AG08395 (cell line): ENCODE measurements around the gene MRM2.

Experiments
- DNase-seq: peaks from one replicate; pipeline ENCODE4 v3.0.0; 2012; ENCODE audit warnings: mixed read lengths, low spot score

The MRM2 gene

DNA sequence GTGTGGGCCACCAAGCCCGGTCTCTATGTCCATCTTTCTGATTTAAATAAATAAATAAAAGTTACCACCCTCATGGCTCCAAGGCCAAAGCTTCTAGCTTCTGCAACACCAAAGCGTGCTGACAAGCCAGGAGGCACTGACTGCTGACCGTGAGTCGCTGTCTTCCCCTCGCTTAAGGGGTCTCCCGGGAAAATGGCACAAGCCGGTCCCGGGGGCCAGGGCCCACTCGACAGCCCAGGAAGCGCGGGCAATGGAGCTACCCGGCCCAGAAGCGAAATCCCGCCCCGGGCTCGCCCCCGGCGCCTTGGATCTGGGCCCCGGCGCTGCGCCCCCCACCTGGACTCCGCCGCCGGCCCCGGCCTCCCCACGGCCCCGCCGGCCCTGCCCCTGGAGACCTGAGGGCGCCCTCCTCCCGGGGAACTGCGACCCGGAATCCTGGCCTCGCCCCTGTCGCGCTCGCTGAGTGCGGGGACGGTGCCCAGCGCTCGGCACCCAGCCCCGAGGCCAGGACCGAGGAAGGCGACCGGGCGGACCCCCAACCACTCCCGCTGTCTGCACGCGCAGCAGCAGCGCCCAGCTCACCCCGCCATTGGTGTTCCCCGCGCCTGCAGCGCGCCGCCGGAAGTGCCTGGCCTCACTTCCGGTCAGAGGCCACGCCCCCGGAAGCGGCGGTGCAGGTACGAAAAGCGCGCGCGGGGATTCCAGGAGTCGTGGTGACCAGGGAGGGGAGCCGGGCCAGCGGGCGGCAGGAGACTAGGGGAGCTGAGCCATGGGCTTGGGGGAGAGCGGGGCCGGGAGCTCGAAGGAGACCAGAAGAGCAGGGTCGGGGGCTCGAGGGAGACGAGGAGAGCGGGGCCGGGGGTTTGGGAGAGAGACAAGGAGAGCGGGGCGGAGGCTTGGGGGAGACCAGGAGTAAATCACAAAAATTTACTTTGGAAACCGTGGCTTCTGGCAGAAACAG lies at the start of gene MRM2, which contains the start of gene NUDT1:
TSS of gene MRM2 (minus strand) at position 626 of the 961 bp plus-strand sequence. CDS start at position 590, 36 bp downstream.
TSS of gene NUDT1 (plus strand) at position 647 of the 961 bp plus-strand sequence. CDS start 2,349 bp downstream, outside the sequence.
- DNase-seq, result peak; percentile 85

DNA sequence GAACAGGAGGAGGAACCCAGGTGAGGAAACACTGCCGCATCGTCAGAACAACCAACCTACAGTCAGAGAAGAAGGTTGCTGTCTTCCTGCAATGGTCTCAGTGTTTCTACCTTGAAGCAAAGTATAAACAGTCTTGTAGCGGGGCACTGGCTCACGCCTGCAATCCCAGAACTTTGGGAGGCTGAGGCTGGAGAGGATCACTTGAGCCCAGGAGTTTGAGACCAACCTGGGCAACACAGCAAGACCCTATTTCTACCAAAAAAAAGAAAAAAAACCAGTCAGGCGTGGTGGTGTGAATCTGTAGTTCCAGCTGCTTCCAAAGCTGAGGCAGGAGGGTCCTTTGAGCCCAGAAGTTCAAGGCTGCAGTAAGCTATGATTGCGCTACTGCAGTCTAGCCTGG lies 48.9 kb upstream of the MRM2 start:
- DNase-seq, result no peak

DNA sequence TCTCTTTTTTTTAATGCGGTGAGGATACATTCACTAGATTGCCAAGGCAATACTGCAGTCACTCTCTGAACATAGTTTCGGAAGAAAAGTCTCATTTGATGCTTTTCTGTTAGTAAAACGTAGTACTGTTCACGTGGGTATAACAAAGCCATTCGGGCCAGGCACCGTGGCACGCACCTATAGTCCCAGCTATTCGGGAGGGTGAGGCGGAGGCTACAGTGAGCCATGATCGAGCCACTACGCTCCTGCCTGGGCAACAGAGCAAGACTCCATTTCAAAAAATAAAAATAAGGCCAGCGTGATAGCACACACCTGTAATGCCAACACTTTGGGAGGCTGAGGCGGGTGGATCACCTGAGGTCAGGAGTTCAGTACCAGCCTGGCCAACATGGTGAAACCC lies 47.6 kb upstream of the MRM2 start:
- DNase-seq, result no peak

DNA sequence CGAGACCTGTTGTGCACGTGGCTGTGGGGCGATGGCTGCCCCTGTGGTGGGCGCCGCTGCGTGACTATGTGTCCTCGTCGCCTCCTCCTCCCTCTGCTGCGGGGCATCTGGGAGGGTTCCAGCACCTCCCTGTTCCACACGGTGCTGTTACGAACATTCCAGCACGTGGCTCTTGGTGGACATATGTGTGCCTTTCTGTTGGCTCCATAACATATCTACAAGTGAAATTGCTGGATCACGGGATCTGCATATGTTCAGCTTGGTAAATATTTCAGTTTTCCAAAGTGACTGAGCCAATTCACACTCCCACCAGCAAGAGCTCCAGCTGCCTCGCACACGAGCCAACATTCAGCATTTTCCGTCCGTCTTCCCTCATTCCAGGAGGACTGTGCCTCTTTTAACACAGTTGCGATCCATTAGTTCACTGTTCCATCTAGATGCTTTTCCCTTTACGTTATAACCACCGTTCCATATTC lies 47.1 kb upstream of the MRM2 start:
- peak; percentile 15 for DNase-seq

DNA sequence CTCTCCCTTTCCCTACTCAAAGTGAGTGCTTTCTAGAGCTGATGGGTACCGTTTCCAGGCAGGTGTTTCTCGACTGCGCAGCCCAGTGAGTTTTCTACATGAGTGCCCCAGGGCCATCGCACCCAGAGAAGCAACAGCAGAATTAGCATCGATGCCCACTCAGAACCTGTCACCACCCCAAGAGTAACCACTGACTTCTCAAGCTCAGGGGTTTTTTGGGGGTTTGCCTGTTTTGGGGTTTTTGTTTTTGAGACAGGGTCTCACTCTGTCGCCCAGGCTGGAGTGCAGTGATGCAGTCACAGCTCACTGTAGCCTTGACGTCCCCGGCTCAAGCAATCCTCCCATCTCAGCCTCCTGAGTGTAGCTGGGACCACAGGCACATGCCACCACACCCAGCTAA lies 46.5 kb upstream of the MRM2 start:
- no peak for DNase-seq

DNA sequence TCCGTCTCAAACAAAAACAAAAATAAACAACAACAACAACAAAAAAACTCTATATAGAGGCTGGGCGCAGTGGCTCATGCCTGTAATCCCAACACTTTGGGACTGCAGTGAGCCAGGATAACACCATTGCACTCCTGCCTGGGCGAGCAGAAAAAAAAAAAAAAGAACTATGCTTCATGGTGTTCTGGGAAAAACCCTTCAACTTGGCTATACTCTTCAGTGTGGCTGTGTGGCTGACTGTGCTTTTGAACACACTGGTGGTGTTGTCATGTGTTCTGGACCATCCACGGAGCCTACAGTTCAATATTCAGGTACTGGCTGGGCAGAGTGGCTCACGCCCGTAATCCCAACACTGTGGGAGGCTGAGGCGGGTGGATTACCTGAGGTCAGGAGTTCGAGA lies 45.7 kb upstream of the MRM2 start:
- DNase-seq, result no peak

DNA sequence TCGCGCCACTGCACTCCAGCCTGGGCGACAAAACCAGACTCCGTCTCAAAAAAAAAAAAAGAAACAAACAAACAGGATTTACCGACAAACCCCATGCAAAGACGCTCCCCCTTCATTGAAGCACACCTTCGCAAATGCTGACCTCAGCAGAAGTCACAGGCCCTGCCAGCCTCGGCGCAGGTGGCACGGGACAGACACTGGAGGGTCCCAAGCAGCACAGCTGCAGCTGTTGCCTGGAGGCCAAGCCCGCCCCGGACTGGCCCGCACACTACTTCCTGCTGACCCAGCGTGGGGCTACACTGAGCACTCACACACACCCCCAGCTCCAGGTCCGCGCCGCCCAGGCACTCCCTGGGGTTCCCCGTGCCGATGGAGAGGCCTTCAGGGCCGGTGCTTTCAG lies 41.1 kb upstream of the MRM2 start:
- DNase-seq, result no peak

DNA sequence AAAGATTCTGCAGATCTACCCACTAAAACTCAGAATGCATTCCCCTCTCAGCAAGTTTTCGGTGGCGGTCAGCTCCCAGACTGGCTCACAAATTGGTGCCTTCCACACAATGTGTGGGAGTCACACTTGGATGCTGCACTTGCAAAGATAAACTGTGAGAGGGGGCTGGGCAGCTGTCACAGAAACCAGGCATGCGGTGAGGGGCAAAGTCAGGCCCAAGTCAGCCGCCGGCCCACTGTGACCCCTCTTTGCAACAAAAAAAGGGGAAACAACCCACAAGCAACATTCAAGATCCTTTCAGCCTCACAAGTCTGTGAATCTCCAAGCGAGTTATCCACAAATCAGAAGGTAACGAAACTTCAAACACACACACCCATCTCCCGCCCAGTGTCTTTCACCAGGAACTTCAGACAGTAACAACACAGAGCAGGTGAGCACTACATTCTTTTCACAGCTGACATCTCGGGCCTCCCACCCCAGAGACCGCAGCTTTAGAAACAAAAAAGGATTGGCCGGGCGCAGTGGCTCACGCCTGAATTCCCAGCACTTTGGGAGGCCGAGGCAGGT lies 40.3 kb upstream of the MRM2 start:
- peak; percentile 15 for DNase-seq

DNA sequence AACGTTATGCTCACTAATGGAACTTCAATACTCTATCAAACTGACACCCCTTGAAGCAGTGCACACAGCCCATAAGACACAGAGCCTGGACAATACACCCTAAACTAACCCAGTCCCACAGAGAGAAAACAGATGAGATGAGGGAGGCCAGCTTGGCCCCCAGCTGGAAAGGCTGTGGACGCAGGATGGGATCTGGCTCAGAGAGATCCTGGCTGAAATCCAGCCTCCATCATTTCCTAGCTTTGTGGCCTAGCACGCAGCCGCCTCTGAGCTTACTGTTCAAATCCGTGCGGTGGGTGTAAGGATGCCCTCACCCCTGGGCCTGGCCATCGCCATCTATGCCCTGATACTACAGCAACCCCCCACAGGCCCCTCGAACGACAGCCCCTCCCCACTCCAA lies 39.5 kb upstream of the MRM2 start:
- peak; percentile 68 for DNase-seq

DNA sequence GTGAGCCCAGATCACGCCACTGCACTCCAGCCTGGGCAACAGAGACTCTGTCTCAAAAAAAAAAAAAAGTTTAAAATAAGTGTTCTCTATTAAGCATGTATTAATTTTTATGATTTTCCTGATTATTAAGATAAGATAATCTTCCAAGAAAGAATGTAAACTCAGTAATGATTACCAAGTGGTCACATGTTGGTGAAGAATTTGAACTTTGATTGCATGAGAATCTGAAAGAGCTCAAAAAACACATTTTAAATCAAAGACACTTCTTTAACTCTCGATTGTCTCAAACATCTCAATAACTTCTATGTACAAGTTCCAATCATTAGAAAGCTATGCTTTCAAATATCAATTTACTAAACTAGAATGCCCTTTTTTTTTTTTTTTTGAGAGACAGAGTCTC lies 38.4 kb upstream of the MRM2 start:
- no peak for DNase-seq

DNA sequence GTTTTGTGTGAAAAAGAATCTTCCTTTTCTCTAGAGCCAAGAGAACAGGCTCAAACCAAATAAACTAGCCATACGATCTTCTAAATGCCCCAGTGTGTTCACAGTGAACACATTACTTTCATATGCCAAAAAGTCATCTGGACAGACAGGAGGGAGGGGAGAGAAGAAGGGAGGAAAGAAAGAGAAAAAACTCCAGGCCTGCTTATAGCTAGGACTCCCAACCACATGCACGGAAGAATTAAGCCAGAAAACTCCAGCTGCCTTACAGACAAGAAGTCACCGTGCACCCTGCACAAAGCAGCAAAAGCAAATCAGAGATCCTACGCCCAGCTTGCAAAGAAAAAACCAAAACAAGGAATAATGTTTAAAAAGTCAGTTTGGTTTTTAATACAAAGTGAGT lies 37.9 kb upstream of the MRM2 start:
- DNase-seq, result no peak

DNA sequence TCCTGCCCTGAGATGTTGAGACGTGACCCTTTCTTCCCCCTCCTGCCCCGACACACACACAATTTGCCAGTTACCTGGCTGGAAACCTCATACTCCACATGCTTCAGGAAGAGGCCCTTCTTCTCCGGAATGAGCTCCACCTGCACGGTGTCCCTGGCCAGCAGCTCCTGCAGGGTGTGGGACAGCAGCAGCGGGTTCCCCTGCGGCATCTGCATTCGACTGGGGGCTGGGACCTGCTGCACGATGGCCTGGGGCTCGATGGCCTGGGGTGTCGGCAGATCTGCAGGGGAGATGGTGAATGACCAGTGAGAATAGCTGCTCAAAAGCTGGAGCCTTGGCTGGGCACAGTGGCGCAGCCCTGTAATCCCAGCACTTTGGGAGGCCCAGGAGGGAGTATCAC lies 36.0 kb upstream of the MRM2 start:
- DNase-seq, result no peak

DNA sequence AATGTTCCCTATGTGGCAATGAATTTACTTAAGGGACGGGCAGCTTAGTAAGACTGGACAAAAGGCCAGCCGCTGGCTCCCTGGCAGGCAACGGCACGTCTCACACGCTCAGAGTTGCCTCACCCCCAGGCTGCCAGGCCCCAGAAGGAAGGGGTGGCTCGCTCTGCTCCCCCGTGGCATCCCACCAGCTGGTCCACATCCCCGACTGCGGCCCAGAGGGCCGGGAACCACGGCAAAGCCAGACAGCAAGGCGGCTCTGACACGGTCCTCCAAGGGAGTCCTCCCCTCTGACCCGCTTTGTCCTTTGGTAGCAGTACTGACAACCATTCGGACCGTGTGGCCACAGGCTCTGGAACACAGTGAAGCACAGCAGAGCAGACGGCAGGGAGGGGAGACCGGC lies 34.1 kb upstream of the MRM2 start:
- no peak for DNase-seq

DNA sequence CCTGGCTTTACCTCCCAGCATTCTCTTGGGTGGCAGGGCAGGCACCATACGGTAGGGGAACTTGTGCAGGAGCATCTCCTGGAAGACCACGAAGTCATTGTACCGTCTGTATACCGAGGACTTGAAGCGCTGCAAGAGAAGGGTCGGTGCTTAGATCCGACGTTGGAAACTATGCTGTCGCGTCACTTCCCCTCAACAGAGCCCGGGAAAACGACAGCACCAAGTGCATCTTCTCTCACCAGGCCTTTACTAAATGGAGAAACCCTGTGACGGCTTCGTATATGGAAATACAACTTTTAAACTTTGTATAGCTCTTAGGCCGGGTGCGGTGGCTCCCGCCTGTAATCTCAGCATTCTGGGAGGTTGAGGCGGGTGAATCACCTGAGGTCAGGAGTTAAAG lies 33.1 kb upstream of the MRM2 start:
- no peak for DNase-seq

DNA sequence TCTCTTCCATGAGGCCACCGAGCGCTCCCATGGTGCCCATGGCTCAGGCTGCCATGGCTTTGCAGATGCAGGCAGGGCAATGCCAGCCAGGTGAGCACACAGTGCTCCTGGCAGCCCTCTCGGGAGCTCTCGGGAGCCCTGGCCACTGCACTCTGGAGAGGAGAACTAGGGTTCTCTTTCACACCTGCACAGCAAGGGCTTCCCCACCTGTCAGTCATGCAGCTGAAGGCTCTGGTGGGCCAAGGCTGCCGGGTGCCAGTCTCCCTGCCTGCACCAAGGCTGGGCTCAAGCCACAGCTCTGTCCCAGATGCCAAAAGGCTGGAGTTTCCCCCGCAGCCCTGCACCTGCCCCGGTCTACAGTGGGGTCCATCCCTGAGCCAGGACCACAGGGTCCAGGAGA lies 32.7 kb upstream of the MRM2 start:
- no peak for DNase-seq

DNA sequence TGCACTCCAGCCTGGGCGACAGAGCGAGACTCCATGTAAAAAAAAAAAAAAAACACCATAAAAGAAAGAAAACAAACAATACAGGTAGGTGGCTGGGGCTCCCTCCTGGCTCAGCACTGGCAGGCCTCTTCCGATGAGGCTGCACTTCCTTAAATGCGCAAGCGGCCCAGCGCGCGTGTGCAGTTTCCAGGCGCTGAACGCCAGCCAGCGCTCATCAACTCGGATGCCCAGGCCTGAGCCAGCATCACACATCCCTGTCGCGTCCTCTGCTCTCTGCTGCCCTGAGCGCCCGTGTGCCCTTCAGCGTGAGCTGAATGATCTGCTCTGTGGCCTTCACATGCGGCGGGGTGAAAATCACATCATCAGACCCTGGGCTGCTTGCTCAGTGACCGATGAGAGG lies 31.9 kb upstream of the MRM2 start:
- no peak for DNase-seq

DNA sequence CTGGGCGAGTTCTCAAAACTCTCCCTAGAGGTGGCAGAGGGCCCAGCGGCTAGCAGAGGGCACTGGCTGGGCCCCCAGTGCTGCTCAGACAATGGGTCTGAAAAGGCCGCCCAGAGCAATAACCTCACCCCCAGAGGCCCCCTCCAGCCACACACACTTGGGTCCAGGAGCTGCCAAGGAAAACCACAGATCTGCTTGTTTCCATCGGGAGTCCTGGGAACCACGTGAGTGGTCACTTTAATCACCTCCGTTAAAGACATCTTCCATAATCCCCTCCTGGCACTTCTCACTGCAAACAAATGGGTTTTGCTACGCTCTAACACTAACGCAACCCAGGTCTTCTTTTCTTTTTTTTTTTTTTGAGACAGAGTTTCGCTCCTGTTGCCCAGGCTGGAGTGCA lies 30.0 kb upstream of the MRM2 start:
- DNase-seq, result no peak

DNA sequence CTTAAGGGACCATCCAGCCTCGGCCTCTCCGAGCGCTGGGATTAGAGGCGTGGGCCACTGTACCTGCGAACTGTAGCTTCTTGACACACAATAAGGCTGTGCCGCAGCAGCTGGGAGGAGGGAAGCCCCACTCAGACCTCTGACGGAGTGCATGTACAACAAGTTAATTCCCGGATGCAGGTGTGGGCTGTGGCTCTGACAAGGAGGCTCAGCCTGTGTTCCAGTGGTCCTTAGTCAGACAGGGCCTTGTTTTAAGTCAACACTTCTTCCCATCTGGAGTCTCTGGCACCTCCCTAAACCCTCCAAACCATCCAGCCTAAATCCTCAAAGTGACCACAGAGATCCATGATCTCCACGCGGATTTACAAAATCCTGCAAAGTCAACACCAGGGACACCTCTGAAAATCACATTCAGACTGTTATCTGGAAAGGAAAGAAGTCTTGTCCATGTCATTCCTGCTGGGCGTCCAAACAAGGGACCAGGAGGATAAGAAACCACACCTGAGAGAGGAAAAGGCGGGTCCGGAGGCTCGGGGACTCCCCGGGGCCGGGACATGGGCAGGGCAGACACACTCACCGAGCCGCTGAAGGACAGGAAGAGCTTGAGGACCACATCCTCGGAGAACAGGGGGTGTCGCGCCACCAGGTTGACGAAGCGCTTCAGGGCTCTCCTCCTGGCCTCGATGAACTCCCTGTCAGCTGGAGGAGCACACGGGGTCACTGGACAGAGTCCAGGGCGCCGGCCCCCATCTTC lies 29.4 kb upstream of the MRM2 start:
- DNase-seq, result no peak

DNA sequence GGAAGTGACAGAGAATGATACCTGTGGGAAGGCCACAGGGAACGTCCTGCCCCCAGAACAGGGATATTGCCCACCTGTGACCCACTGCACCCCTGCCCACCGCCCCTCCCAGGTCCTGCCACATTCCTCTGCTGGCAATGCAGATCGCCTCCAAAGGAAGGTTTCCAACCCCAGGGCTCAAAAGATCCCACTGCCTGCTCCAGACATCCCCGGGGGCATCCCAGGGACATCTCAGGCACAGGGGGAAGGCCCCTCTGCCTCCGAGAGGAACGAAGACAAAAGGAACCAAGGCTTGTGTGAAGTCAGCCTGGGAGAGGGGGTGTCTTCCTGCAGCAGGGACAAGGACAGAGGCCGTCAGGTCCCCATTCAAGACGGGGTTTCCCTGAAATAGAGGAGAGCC lies 28.5 kb upstream of the MRM2 start:
- no peak for DNase-seq

DNA sequence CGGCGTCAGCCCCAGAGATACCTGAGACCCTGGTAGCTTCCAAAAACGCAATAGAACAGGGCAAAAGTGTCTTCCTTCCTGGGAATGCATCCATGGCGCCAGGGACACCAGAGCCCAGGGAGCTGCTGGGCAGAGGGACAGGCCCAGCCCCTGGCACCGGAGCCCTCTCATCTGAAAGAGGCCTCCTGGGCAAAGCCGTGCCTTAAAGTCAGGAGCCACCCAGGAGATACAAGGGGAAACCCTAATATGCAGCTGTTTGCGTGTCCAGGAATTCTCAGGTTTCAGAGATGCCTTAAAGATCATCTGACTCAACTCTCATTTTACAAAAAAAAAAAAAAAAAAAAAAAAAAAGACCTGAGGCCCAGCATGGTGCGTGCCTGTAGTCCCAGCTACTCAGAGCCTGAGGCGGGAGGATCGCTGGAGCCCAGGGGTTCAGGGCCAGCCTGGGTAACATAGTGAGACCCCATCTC lies 28.0 kb upstream of the MRM2 start:
- DNase-seq, result no peak

DNA sequence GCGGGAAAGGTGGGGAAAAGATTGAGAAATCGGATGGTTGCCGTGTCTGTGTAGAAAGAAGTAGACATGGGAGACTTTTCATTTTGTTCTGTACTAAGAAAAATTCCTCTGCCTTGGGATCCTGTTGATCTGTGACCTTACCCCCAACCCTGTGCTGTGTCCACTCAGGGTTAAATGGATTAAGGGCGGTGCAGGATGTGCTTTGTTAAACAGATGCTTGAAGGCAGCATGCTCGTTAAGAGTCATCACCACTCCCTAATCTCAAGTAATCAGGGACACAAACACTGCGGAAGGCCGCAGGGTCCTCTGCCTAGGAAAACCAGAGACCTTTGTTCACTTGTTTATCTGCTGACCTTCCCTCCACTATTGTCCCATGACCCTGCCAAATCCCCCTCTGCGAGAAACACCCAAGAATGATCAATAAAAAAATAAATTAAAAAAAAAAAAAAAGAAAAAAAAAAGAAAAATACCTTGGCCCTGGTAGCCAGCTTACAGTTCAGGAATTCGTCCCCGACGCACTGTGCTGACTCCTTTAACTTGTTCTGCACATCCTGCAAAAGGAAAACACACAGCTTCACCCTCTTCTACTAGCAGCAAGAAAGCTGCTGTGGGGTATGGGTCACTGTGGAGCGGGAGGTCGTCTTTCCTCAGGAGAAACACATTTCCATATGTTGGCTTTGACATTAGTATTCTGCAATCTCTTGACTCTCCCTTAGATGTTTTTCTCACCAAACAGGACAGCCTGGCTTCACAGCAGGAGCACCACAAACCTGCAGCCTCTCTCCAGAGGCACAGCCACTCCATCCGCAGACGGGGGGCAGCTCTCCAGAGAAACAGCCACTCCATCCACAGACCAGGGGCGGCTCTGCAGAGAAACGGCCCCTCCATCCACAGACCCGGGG lies 27.3 kb upstream of the MRM2 start:
- DNase-seq, result peak; percentile 62
